Keratinocyte (primary cell): ENCODE measurements around the gene WWC2.

ENCODE experiments used
- CTCF ChIP-seq, 3 experiments: IDR thresholded peaks in 1 of 3; conservative IDR thresholded peaks in 1 of 3; optimal IDR thresholded peaks in 1 of 3; 2 replicates in 2 of 3; 3 replicates in 1 of 3; pipeline versions ENCODE3 to v1.5.1; 2011; ENCODE audit warnings: low read length in 3 of 3, mild to moderate bottlenecking in 3 of 3, moderate library complexity in 2 of 3, control low read depth in 1 of 3, inconsistent platforms in 1 of 3; ENCODE audit not compliant: insufficient read depth in 2 of 3; ENCODE audit errors: extremely low read depth in 1 of 3
- EZH2 ChIP-seq: IDR thresholded peaks from one replicate; pipeline ENCODE4 v1.6.1; 2012; ENCODE audit warnings: inconsistent platforms, mild to moderate bottlenecking, low read length, moderate library complexity

GRCh38 chr4:183205709-183206108 is 106.7 kb downstream of the WWC2 start:
- no peak for TF ChIP-seq CTCF (optimal IDR thresholded peaks at IDR 0.05 in 1 of 3, IDR thresholded peaks at IDR 0.05 in 1 of 3, conservative IDR thresholded peaks at IDR 0.05 in 1 of 3; ENCODE audit: extremely low read depth in 1 of 3, insufficient read depth in 2 of 3, low read length in 3 of 3)
- TF ChIP-seq EZH2: no peak
